WTC11 (cell line): Measurements from ENCODE around the gene TMEM30B.

Experiments used
- AFF4 ChIP-seq: sonication (generic); formaldehyde crosslinking; IDR thresholded peaks from 2 replicates; pipeline ENCODE4 v1.8.1; 2023; ENCODE audit warnings: mild to moderate bottlenecking, missing genetic modification reagents, borderline replicate concordance
- CTCF ChIP-seq: fragments of 200-600 bp; IDR thresholded peaks from 2 replicates; pipeline ENCODE4 v1.8.0; 2022; ENCODE audit warnings: antibody characterized with exemption
- GABPB1 ChIP-seq: sonication (generic); formaldehyde crosslinking; IDR thresholded peaks from 2 replicates; pipeline ENCODE4 v1.8.1; 2023; ENCODE audit warnings: mild to moderate bottlenecking, missing genetic modification reagents
- NFATC4 ChIP-seq: fragments of 250-450 bp; sonication (Bioruptor Pico); IDR thresholded peaks from 2 replicates; pipeline ENCODE4 v1.9.0; 2021; ENCODE audit warnings: mild to moderate bottlenecking
- SMAD4 ChIP-seq: sonication (generic); formaldehyde crosslinking; IDR thresholded peaks from 2 replicates; pipeline ENCODE4 v1.8.0; 2022; ENCODE audit warnings: mild to moderate bottlenecking, missing genetic modification reagents
- SOX15 ChIP-seq: fragments of 250-450 bp; sonication (Bioruptor Pico); IDR thresholded peaks from 2 replicates; pipeline ENCODE4 v1.9.0; 2021; ENCODE audit warnings: mild to moderate bottlenecking
- TCF7 ChIP-seq: sonication (generic); formaldehyde crosslinking; IDR thresholded peaks from 2 replicates; pipeline ENCODE4 v1.8.0; 2022; ENCODE audit warnings: mild to moderate bottlenecking, low read depth, missing genetic modification reagents, moderate library complexity
- USF2 ChIP-seq: sonication (generic); formaldehyde crosslinking; IDR thresholded peaks from 2 replicates; pipeline ENCODE4 v1.8.1; 2023; ENCODE audit warnings: mild to moderate bottlenecking, missing genetic modification reagents, moderate library complexity
- ZBTB21 ChIP-seq: sonication (generic); formaldehyde crosslinking; IDR thresholded peaks from 2 replicates; pipeline ENCODE4 v1.8.1; 2023; ENCODE audit warnings: mild to moderate bottlenecking, missing genetic modification reagents, borderline replicate concordance
- ZNF219 ChIP-seq: sonication (generic); formaldehyde crosslinking; IDR thresholded peaks from 2 replicates; pipeline ENCODE4 v1.8.0; 2023; ENCODE audit warnings: missing genetic modification reagents, mild to moderate bottlenecking, borderline replicate concordance
- ZNF281 ChIP-seq: sonication (generic); formaldehyde crosslinking; IDR thresholded peaks from 2 replicates; pipeline ENCODE4 v1.8.0; 2023; ENCODE audit warnings: mild to moderate bottlenecking, missing genetic modification reagents

- no peak for TF ChIP-seq ZBTB21
- TF ChIP-seq CTCF: peak; percentile 42
- no peak for TF ChIP-seq GABPB1 (CRISPR knock-in tag)
- no peak for TF ChIP-seq USF2 (CRISPR knock-in tag)
- TF ChIP-seq TCF7 (CRISPR knock-in tag): no peak
- no peak for TF ChIP-seq NFATC4 (CRISPR knock-in tag)
- TF ChIP-seq SOX15 (CRISPR knock-in tag): no peak
- no peak for TF ChIP-seq SMAD4 (CRISPR knock-in tag)
- no peak for TF ChIP-seq ZNF219 (CRISPR knock-in tag)
- TF ChIP-seq ZNF281 (CRISPR knock-in tag): no peak
- TF ChIP-seq AFF4 (CRISPR knock-in tag): no peak
Observed at GRCh38 chr14:61269321-61270083, 11.6 kb downstream of the TMEM30B start.
